ENCODE measurements around the gene ARHGAP10.

GRCh38 chr4:147736458-147736857, 4.6 kb downstream of the ARHGAP10 start:
- TF ChIP-seq REST (IDR thresholded peaks at IDR 0.05; ENCODE audit: insufficient read depth in 1 of 2, low read depth in 2 of 2, low read length in 1 of 2) = no peak
- TF ChIP-seq TCF7L2 (IDR thresholded peaks at IDR 0.05; ENCODE audit: low read depth, low read length) = no peak
- TF ChIP-seq CTCF (IDR thresholded peaks at IDR 0.05) = no peak
- no peak for TF ChIP-seq POLR2AphosphoS5 (IDR thresholded peaks at IDR 0.05; ENCODE audit: low read depth, low read length)
- no peak for TF ChIP-seq SIN3A (IDR thresholded peaks at IDR 0.05; ENCODE audit: borderline replicate concordance, insufficient read depth, low read depth, low read length)

Data from Panc1 (cell line).